HepG2 (cell line): ENCODE data around the gene SMKR1. TPM values are rescaled to one million over a fixed set of nuclear protein-coding genes. Genes with fewer than 3 reads are reported as not detected.

Experiments
- ATAC-seq: fragments of 200-7000 bp; cut with Tn5 transposase; 3 replicates; pipeline ENCODE4 v1.9.1; 2020; ENCODE audit warnings: mild to moderate bottlenecking, moderate library complexity
- BruUV-seq: library from RNA; stranded (reverse); fragments of 400-500 nt; replicated peaks from 2 replicates; lab custom pipeline; 2021; lab: Mats Ljungman, UMichigan
- CTCF ChIA-PET: fragments of 300-600 bp; formaldehyde crosslinking; extraction: SDS; loops from one replicate; lab custom pipeline; 2021; ENCODE audit warnings: low total read pairs, inconsistent platforms, low intra/inter-chr PET ratio; lab: Yijun Ruan, JAX
- POLR2A ChIA-PET: fragments of 350-600 bp; sonication (Branson Sonifier 250); formaldehyde crosslinking; loops from one replicate; lab custom pipeline; 2020; ENCODE audit warnings: antibody characterized with exemption, inconsistent platforms; lab: Yijun Ruan, JAX
- DNase-seq: peaks from one replicate; pipeline ENCODE4 v3.0.0-alpha.2; 2015; ENCODE audit warnings: low spot score
- FAIRE-seq: peaks from 3 replicates; lab custom pipeline; 2011; peaks lifted over from hg19 to GRCh38; lab: Jason Lieb, UNC
- H2AFZ ChIP-seq: one replicate; pipeline ENCODE4 v1.6.1; 2011; ENCODE audit warnings: low read length, inconsistent platforms
- H3K27ac ChIP-seq: fragments of 300-600 bp; 3 replicates; pipeline ENCODE4 v1.8.0; 2011; ENCODE audit warnings: mixed run types, mild to moderate bottlenecking, mixed read lengths, low read length, inconsistent platforms; ENCODE audit not compliant: insufficient read depth; ENCODE audit errors: extremely low read length
- H3K27me3 ChIP-seq, 2 experiments: fragments of 200-600 bp in 1 of 2; 2 replicates in 1 of 2; 3 replicates in 1 of 2; pipeline versions ENCODE4 v1.6.0 to v1.8.0; 2011; ENCODE audit warnings: low read length in 2 of 2, mild to moderate bottlenecking in 2 of 2, moderate library complexity in 2 of 2, inconsistent platforms in 1 of 2; ENCODE audit not compliant: insufficient read depth in 2 of 2, control insufficient read depth in 1 of 2
- H3K36me3 ChIP-seq, 2 experiments: fragments of 200-600 bp in 1 of 2; replicated peaks in 1 of 2; 2 replicates in 1 of 2; 3 replicates in 1 of 2; pipeline versions ENCODE4 v1.5.1 to v1.8.0; 2011; ENCODE audit warnings: low read length in 2 of 2, inconsistent platforms in 1 of 2; ENCODE audit not compliant: insufficient read depth in 2 of 2, control insufficient read depth in 1 of 2
- H3K4me1 ChIP-seq: 2 replicates; pipeline ENCODE4 v1.5.1; 2012; ENCODE audit warnings: low read length, inconsistent platforms; ENCODE audit not compliant: insufficient read depth
- H3K4me2 ChIP-seq: 2 replicates; pipeline ENCODE4 v1.6.0; 2011; ENCODE audit warnings: low read depth, low read length, inconsistent platforms
- H3K4me3 ChIP-seq, 3 experiments: fragments of 200-600 bp in 1 of 3; sonication (generic), shearing (Covaris generic) in 1 of 3; replicated peaks in 1 of 3; 2 replicates each; pipeline ENCODE4 v1.5.1; 2011 to 2016; ENCODE audit warnings: low read length in 3 of 3, inconsistent platforms in 2 of 3, low read depth in 2 of 3, mild to moderate bottlenecking in 2 of 3, control low read depth in 1 of 3, mixed read lengths in 1 of 3; ENCODE audit not compliant: insufficient read depth in 1 of 3
- H3K79me2 ChIP-seq: one replicate; pipeline ENCODE4 v1.6.1; 2011; ENCODE audit warnings: low read length, inconsistent platforms; ENCODE audit not compliant: insufficient read depth
- H3K9ac ChIP-seq: 2 replicates; pipeline ENCODE4 v1.6.0; 2011; ENCODE audit warnings: mild to moderate bottlenecking, low read depth, low read length, inconsistent platforms; ENCODE audit not compliant: insufficient read depth
- H3K9me3 ChIP-seq: 2 replicates; pipeline ENCODE4 v1.5.1; 2012; ENCODE audit warnings: mild to moderate bottlenecking, low read length
- H4K20me1 ChIP-seq: 2 replicates; pipeline ENCODE4 v1.6.0; 2011; ENCODE audit warnings: inconsistent platforms, mild to moderate bottlenecking, low read length, moderate library complexity; ENCODE audit not compliant: insufficient read depth
- NFKB2 ChIP-seq: sonication (generic); formaldehyde crosslinking; IDR thresholded peaks from 2 replicates; pipeline ENCODE4 v1.4.0; 2020; ENCODE audit warnings: missing genetic modification reagents, borderline replicate concordance
- PHF8 ChIP-seq: sonication (generic); formaldehyde crosslinking; IDR thresholded peaks from 2 replicates; pipeline ENCODE4 v1.5.0; 2020; ENCODE audit warnings: missing genetic modification reagents
- PRPF4 ChIP-seq: fragments of 200-400 bp; formaldehyde crosslinking; IDR thresholded peaks from 2 replicates; pipeline ENCODE4 v1.6.1; 2016; ENCODE audit warnings: low read length, low read depth; ENCODE audit not compliant: poor library complexity, severe bottlenecking
- TCF7 ChIP-seq: sonication (generic); IDR thresholded peaks from 2 replicates; pipeline ENCODE4 v1.6.1; 2016; ENCODE audit warnings: antibody characterized with exemption, low read depth
- YEATS2 ChIP-seq: sonication (generic); formaldehyde crosslinking; IDR thresholded peaks from 2 replicates; pipeline ENCODE4 v1.4.0; 2020; ENCODE audit warnings: missing genetic modification reagents, borderline replicate concordance
- ZNF30 ChIP-seq: sonication (generic); formaldehyde crosslinking; IDR thresholded peaks from 2 replicates; pipeline ENCODE4 v1.5.0; 2020; ENCODE audit warnings: mild to moderate bottlenecking, missing genetic modification reagents
- ZNF639 ChIP-seq: conservative IDR thresholded peaks from 2 replicates; pipeline ENCODE4 v1.6.1; 2018; ENCODE audit warnings: missing genetic modification reagents
- ZNF644 ChIP-seq: IDR thresholded peaks from 2 replicates; pipeline ENCODE4 v1.6.1; 2016; ENCODE audit warnings: low read depth
- ZNF784 ChIP-seq: sonication (generic); formaldehyde crosslinking; IDR thresholded peaks from 2 replicates; pipeline ENCODE4 v1.5.1; 2020; ENCODE audit warnings: missing genetic modification reagents, mild to moderate bottlenecking, borderline replicate concordance
- ZZZ3 ChIP-seq: sonication (generic); formaldehyde crosslinking; IDR thresholded peaks from 2 replicates; pipeline ENCODE4 v1.4.0; 2020; ENCODE audit warnings: missing genetic modification reagents, mild to moderate bottlenecking, borderline replicate concordance
- WGBS: methylation state at CpG from one replicate; pipeline ENCODE4 v1.1.6; 2017; ENCODE audit warnings: low lambda C conversion rate; 5-methylcytosine and 5-hydroxymethylcytosine counted together
- in situ Hi-C: cut with HindIII; loops from 2 replicates; pipeline ENCODE4 v1.10.0; 2017; ENCODE audit warnings: low pct_unique_long_range_greater_than_20kb; ENCODE audit not compliant: extremely low pct_ligation_motif_present
- intact Hi-C: fragments of 100-400 bp; cut with micrococcal nuclease; formaldehyde crosslinking; loops from one replicate; pipeline ENCODE4 v1.10.0; 2022; ENCODE audit not compliant: unreplicated experiment
- polyA plus RNA-seq, 8 experiments: library from polyadenylated mRNA; depleted of rRNA in 3 of 8; stranded (reverse) in 7 of 8; unstranded in 1 of 8; fragments of >200 nt; fragmentation: Illumina TruSeq in 4 of 8; extraction: Trizol in 4 of 8; gene quantifications; 2 replicates each; pipeline versions ENCODE4 v1.2.1 to v1.2.3, GENCODE V29; 2011 to 2016; ENCODE audit warnings: low read depth in 4 of 8, missing spikeins in 1 of 8, mixed read lengths in 1 of 8; ENCODE audit not compliant: insufficient read depth in 1 of 8
- total RNA-seq, 5 experiments: library from RNA; depleted of rRNA; stranded (reverse); fragments of >200 nt; fragmentation: Illumina TruSeq; extraction: Trizol; gene quantifications; 2 replicates each; pipeline ENCODE4 v1.2.3, GENCODE V29; 2016; ENCODE audit warnings: low read depth in 1 of 5
- TF ChIP-seq, protein P1 (sequence below): sonication (generic); formaldehyde crosslinking; IDR thresholded peaks from 2 replicates; pipeline ENCODE4 v1.4.0; 2020; ENCODE audit warnings: low read depth, missing genetic modification reagents

Gene SMKR1
- total and polyA plus RNA-seq, 2 of the 13 experiments (the other 11 are each of a cell fraction or from before 2014, with no cell fraction given) = 0.07 TPM; not detected in 1

DNA sequence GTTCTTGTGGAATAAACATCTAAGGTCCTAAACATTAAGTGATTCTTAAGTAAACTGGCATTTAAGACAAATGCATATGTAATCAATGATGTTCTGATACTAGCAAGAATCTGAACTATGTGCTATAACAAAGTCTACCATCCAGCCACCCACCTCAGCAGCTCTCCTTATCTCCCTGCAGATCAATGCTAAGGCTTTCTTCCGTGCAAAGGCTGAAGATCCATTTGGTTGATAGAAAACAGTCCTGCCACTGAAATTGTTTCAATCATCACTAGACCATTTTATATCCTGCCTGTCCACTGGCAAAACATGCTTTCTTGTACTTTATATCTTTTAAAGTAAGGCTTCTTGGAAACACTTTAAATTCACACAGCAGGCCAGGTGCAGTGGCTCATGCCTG, 6.3 kb upstream of the SMKR1 start:
- TF ChIP-seq ZNF644 (no peak), PRPF4 (no peak), ZZZ3 (CRISPR knock-in tag) (no peak), PHF8 (CRISPR knock-in tag) (no peak), ZNF30 (CRISPR knock-in tag) (no peak), ZNF639 (CRISPR knock-in tag) (no peak), TCF7 (no peak), NFKB2 (CRISPR knock-in tag) (no peak), YEATS2 (CRISPR knock-in tag) (no peak), ZNF784 (CRISPR knock-in tag) (no peak)
- TF ChIP-seq, protein P1, sequence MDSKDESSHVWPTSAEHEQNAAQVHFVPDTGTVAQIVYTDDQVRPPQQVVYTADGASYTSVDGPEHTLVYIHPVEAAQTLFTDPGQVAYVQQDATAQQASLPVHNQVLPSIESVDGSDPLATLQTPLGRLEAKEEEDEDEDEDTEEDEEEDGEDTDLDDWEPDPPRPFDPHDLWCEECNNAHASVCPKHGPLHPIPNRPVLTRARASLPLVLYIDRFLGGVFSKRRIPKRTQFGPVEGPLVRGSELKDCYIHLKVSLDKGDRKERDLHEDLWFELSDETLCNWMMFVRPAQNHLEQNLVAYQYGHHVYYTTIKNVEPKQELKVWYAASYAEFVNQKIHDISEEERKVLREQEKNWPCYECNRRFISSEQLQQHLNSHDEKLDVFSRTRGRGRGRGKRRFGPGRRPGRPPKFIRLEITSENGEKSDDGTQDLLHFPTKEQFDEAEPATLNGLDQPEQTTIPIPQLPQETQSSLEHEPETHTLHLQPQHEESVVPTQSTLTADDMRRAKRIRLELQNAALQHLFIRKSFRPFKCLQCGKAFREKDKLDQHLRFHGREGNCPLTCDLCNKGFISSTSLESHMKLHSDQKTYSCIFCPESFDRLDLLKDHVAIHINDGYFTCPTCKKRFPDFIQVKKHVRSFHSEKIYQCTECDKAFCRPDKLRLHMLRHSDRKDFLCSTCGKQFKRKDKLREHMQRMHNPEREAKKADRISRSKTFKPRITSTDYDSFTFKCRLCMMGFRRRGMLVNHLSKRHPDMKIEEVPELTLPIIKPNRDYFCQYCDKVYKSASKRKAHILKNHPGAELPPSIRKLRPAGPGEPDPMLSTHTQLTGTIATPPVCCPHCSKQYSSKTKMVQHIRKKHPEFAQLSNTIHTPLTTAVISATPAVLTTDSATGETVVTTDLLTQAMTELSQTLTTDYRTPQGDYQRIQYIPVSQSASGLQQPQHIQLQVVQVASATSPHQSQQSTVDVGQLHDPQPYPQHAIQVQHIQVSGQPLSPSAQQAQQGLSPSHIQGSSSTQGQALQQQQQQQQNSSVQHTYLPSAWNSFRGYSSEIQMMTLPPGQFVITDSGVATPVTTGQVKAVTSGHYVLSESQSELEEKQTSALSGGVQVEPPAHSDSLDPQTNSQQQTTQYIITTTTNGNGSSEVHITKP (CRISPR knock-in tag) = no peak
- peaks cover 25% of the 10 kb centered on the region for H3K4me1 ChIP-seq
- no TSS peak for BruUV-seq
- no peak overlapping the region for H3K4me3 ChIP-seq
- no peaks in the 10 kb centered on the region for H3K36me3 ChIP-seq
- no peaks in the 10 kb centered on the region for H3K9me3 ChIP-seq
- H3K27ac ChIP-seq = no peak overlapping the region
- H3K79me2 ChIP-seq = no peaks in the 10 kb centered on the region
- no peak for DNase-seq
- H3K4me2 ChIP-seq = no peak overlapping the region
- 8% methylated on average over 1 of the region's 1 CpG for WGBS
- H4K20me1 ChIP-seq = no peaks in the 10 kb centered on the region
- H3K9ac ChIP-seq = no peak overlapping the region
- H3K27me3 ChIP-seq = peaks cover 0 to 4% of the 10 kb centered on the region in 2 experiments; a peak in 2 of 5 replicates
- POLR2A ChIA-PET = no interaction called here
- no peak for FAIRE-seq
- no peak for ATAC-seq
- in situ Hi-C loops = no loop called here
- H2AFZ ChIP-seq = no peak overlapping the region
- CTCF ChIA-PET = no interaction called here
- intact Hi-C loops = no loop called here
